SK-N-SH treated with all-trans-retinoic acid at 6 μM for 48 hours (cell line): ENCODE measurements around the gene UBASH3B.

Source experiments
- ARNTL ChIP-seq: fragments of 450-650 bp; formaldehyde crosslinking; IDR thresholded peaks from 2 replicates; pipeline ENCODE4 v1.5.0; 2020; ENCODE audit warnings: low read depth, mild to moderate bottlenecking, moderate library complexity, borderline replicate concordance
- BACH2 ChIP-seq: fragments of 250-450 bp; sonication (Bioruptor Pico); IDR thresholded peaks from 2 replicates; pipeline ENCODE4 v1.9.0; 2021; ENCODE audit warnings: mild to moderate bottlenecking, borderline replicate concordance
- CSDC2 ChIP-seq: fragments of 250-450 bp; sonication (Bioruptor Pico); IDR thresholded peaks from 2 replicates; pipeline ENCODE4 v1.5.0; 2020; ENCODE audit warnings: mild to moderate bottlenecking, moderate library complexity
- ESRRG ChIP-seq: fragments of 250-450 bp; sonication (Bioruptor Pico); IDR thresholded peaks from 2 replicates; pipeline ENCODE4 v1.6.1; 2021; ENCODE audit warnings: mild to moderate bottlenecking
- GLIS3 ChIP-seq: fragments of 250-450 bp; sonication (Bioruptor Pico); IDR thresholded peaks from 2 replicates; pipeline ENCODE4 v1.5.0; 2020; ENCODE audit warnings: mild to moderate bottlenecking, moderate library complexity
- OSR1 ChIP-seq: fragments of 250-450 bp; sonication (Bioruptor Pico); IDR thresholded peaks from 2 replicates; pipeline ENCODE4 v1.8.0; 2022; ENCODE audit warnings: moderate library complexity, mild to moderate bottlenecking, inconsistent platforms
- RARB ChIP-seq: fragments of 250-450 bp; sonication (Bioruptor Pico); IDR thresholded peaks from 2 replicates; pipeline ENCODE4 v1.8.0; 2021; ENCODE audit warnings: mild to moderate bottlenecking, moderate library complexity
- ZFP3 ChIP-seq: fragments of 250-450 bp; sonication (Bioruptor Pico); IDR thresholded peaks from 2 replicates; pipeline ENCODE4 v1.5.0; 2020; ENCODE audit warnings: mild to moderate bottlenecking, moderate library complexity
- ZFP30 ChIP-seq: fragments of 450-650 bp; formaldehyde crosslinking; IDR thresholded peaks from 2 replicates; pipeline ENCODE4 v1.5.0; 2022; ENCODE audit warnings: mild to moderate bottlenecking, moderate library complexity
- ZNF70 ChIP-seq: fragments of 450-650 bp; formaldehyde crosslinking; IDR thresholded peaks from 2 replicates; pipeline ENCODE4 v1.5.0; 2020; ENCODE audit warnings: mild to moderate bottlenecking, moderate library complexity
- ZNF8 ChIP-seq: fragments of 450-650 bp; formaldehyde crosslinking; IDR thresholded peaks from 2 replicates; pipeline ENCODE4 v1.5.0; 2020; ENCODE audit warnings: mild to moderate bottlenecking, moderate library complexity
- TF ChIP-seq, protein P1 (sequence below): fragments of 250-450 bp; sonication (Bioruptor Pico); IDR thresholded peaks from 2 replicates; pipeline ENCODE4 v1.5.0; 2020; ENCODE audit warnings: mild to moderate bottlenecking, moderate library complexity

DNA sequence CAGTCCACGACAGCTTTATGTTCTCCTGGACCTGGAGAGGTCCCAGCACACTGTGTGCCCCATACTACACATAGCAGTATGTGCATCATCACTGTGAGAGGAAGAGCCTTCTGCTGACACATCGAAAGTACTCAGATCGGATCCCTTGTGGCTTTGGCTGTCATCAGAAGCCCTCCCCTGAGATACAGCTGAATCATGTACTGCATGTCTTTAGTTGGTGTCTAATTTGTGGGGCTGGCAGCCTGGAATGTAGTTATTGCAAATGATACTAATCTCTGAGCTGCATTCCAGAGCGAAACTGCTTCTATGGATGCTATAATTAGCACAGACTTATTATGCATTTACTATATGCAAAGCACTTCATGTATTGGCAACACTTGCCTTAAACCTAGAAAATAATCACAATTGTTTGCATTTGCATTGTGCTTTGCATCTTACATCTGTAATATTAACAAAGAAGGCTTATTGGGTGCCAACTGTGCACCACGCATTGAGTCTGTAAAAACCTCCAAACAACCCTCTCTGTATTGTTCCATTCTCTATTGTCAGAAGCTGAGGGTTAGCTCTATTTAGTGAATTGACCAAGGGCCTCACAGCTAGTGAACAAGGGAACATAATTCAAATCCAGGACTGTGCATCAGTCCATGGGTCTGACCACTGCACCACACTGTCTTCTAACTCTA lies 93.6 kb downstream of the UBASH3B start:
- TF ChIP-seq CSDC2 (CRISPR knock-in tag) (no peak), ZFP30 (CRISPR knock-in tag) (no peak), ARNTL (no peak), RARB (CRISPR knock-in tag) (no peak), GLIS3 (CRISPR knock-in tag) (no peak), BACH2 (CRISPR knock-in tag) (no peak), OSR1 (no peak), ZNF8 (CRISPR knock-in tag) (no peak), ZFP3 (CRISPR knock-in tag) (no peak), ESRRG (CRISPR knock-in tag) (no peak), ZNF70 (CRISPR knock-in tag) (no peak)
- TF ChIP-seq, protein P1, sequence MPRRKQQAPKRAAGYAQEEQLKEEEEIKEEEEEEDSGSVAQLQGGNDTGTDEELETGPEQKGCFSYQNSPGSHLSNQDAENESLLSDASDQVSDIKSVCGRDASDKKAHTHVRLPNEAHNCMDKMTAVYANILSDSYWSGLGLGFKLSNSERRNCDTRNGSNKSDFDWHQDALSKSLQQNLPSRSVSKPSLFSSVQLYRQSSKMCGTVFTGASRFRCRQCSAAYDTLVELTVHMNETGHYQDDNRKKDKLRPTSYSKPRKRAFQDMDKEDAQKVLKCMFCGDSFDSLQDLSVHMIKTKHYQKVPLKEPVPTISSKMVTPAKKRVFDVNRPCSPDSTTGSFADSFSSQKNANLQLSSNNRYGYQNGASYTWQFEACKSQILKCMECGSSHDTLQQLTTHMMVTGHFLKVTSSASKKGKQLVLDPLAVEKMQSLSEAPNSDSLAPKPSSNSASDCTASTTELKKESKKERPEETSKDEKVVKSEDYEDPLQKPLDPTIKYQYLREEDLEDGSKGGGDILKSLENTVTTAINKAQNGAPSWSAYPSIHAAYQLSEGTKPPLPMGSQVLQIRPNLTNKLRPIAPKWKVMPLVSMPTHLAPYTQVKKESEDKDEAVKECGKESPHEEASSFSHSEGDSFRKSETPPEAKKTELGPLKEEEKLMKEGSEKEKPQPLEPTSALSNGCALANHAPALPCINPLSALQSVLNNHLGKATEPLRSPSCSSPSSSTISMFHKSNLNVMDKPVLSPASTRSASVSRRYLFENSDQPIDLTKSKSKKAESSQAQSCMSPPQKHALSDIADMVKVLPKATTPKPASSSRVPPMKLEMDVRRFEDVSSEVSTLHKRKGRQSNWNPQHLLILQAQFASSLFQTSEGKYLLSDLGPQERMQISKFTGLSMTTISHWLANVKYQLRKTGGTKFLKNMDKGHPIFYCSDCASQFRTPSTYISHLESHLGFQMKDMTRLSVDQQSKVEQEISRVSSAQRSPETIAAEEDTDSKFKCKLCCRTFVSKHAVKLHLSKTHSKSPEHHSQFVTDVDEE, result no peak
